ENCODE results near the gene SOCS7.

The SOCS7 gene

GRCh38 chr17:38338053-38338452 is 13.6 kb upstream of the SOCS7 start:
- DNase-seq = no peak

- no peak for DNase-seq
These were observed 13.1 kb upstream of the SOCS7 start for GRCh38 chr17:38338535-38338934.

- DNase-seq = no peak
These were observed 11.8 kb upstream of the SOCS7 start for GRCh38 chr17:38339891-38340290.

GRCh38 chr17:38341035-38341721 is 10.5 kb upstream of the SOCS7 start:
- DNase-seq = peak; percentile 60

- no peak for DNase-seq
These were observed 8.6 kb upstream of the SOCS7 start for GRCh38 chr17:38342886-38343607.

- DNase-seq = no peak
These were observed 7.8 kb upstream of the SOCS7 start, which contains the start of gene GPR179 for GRCh38 chr17:38343608-38344419. Gene GPR179, minus strand, starts transcription at chr17:38343956. Its CDS starts 167 bp downstream, at chr17:38343789.

- DNase-seq = no peak
These were observed 7.3 kb upstream of the SOCS7 start for GRCh38 chr17:38344420-38344745.

GRCh38 chr17:38345743-38346142 is 5.9 kb upstream of the SOCS7 start:
- no peak for DNase-seq

- peak; percentile 83 for DNase-seq
These were observed 2.4 kb upstream of the SOCS7 start for GRCh38 chr17:38349097-38349730.

GRCh38 chr17:38350035-38350434 is 1.6 kb upstream of the SOCS7 start:
- no peak for DNase-seq

- peak; percentile 35 for DNase-seq
These were observed 821 bp downstream of the SOCS7 start for GRCh38 chr17:38352245-38353085.

- DNase-seq = no peak
These were observed 1.5 kb downstream of the SOCS7 start for GRCh38 chr17:38353086-38353604.

- DNase-seq = no peak
These were observed 2.0 kb downstream of the SOCS7 start for GRCh38 chr17:38353668-38354067.

- no peak for DNase-seq
These were observed 2.8 kb downstream of the SOCS7 start for GRCh38 chr17:38354466-38354865.

- no peak for DNase-seq
These were observed 3.6 kb downstream of the SOCS7 start for GRCh38 chr17:38355251-38355650.

- DNase-seq = no peak
These were observed 6.0 kb downstream of the SOCS7 start for GRCh38 chr17:38357486-38358123.

- no peak for DNase-seq
These were observed 7.2 kb downstream of the SOCS7 start for GRCh38 chr17:38358586-38359513.

GRCh38 chr17:38361694-38362465 is 10.2 kb downstream of the SOCS7 start:
- no peak for DNase-seq

- DNase-seq = no peak
These were observed 11.4 kb downstream of the SOCS7 start for GRCh38 chr17:38363016-38363415.

GRCh38 chr17:38364741-38365140 is 13.1 kb downstream of the SOCS7 start:
- no peak for DNase-seq
